Uterus (tissue), 4 donors: ENCODE data around the gene HK3. TPM values are rescaled to one million over a fixed set of nuclear protein-coding genes. Genes with fewer than 3 reads are reported as not detected.

Experiments used
- DNase-seq, 2 donors: peaks; one replicate each; pipeline ENCODE4 v3.0.0-alpha.2; 2019 to 2020
- H3K27ac ChIP-seq, 2 donors: fragments of 200-600 bp; sonication (generic); 1 replicate in 1 of 2; 2 replicates in 1 of 2; pipeline ENCODE4 v1.5.1; 2016 to 2018
- H3K27me3 ChIP-seq, 2 donors: fragments of 200-600 bp; sonication (generic); one replicate each; pipeline ENCODE4 v1.5.1; 2018 to 2019; ENCODE audit warnings: control low read depth in 1 of 2
- H3K36me3 ChIP-seq, 2 donors: fragments of 200-600 bp; sonication (generic); one replicate each; pipeline ENCODE4 v1.5.1; 2019; ENCODE audit warnings: control low read depth in 1 of 2
- H3K4me1 ChIP-seq, 2 donors: fragments of 200-600 bp; sonication (generic); one replicate each; pipeline ENCODE4 v1.5.1; 2018 to 2019; ENCODE audit warnings: control low read depth in 1 of 2
- H3K4me3 ChIP-seq, 2 donors: fragments of 200-600 bp; sonication (generic); 1 replicate in 1 of 2; 2 replicates in 1 of 2; pipeline ENCODE4 v1.5.1; 2018 to 2019; ENCODE audit warnings: mild to moderate bottlenecking in 1 of 2
- H3K9me3 ChIP-seq, 2 donors: fragments of 200-600 bp; sonication (generic); one replicate each; pipeline ENCODE4 v1.5.1; 2019; ENCODE audit warnings: control low read depth in 1 of 2
- POLR2A ChIP-seq, 2 donors: fragments of 450-650 bp; IDR thresholded peaks; one replicate each; pipeline ENCODE4 v1.6.1; 2016; ENCODE audit warnings: antibody characterized with exemption in 2 of 2, mild to moderate bottlenecking in 1 of 2, moderate library complexity in 1 of 2
- intact Hi-C: fragments of 100-400 bp; cut with DNase I; formaldehyde crosslinking; loops from one replicate; pipeline ENCODE4 v1.15.1; 2023; ENCODE audit warnings: low total_unique reads
- total RNA-seq, 4 donors: library from RNA; depleted of rRNA in 3 of 4; stranded (reverse); fragments of >200 nt in 3 of 4; gene quantifications; one replicate each; pipeline versions ENCODE4 v1.1.0 to v1.2.4, GENCODE V29; 2014 to 2023
- TF ChIP-seq, protein P1 (sequence below), 4 experiments: fragments of 200-600 bp in 2 of 4; fragments of 450-650 bp in 2 of 4; sonication (generic) in 2 of 4; IDR thresholded peaks; one replicate each; pipeline ENCODE4 v1.5.1; 2016 to 2019; ENCODE audit warnings: antibody characterized with exemption in 4 of 4, mild to moderate bottlenecking in 2 of 4, moderate library complexity in 1 of 4
- donor health status: DM: yes; HTN: yes; CAD: no.

The HK3 gene
- total RNA-seq, 4 donors from 2014 or later: 1.5 to 6.9 (median 3.4) TPM

DNA sequence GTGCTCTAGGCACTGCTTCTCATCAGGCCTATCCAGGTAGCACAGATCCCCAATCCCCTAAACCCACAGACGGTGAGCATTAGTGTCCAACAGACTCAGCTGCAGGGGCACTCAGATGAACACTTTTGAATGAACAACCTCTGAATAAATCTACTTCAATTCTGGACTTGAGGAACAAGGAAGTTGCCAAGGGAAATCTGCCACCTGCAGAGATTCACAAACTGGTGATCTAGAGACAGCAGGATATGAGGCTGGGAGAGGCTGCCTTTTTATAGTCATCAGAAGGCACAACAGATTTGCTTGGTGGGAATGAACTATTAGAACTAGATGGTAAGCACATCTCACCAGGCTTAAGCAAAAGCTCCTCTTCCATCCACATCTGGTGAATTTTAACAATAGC is 7.0 kb upstream of the HK3 start:
- Histone ChIP-seq H3K9me3 (no peaks in the 10 kb centered on the region), H3K27ac (no peak overlapping the region), H3K4me1 (no peaks in the 10 kb centered on the region), H3K36me3 (no peaks in the 10 kb centered on the region), H3K4me3 (no peak overlapping the region), H3K27me3 (no peaks in the 10 kb centered on the region)
- no peak for DNase-seq
- TF ChIP-seq, protein P1, sequence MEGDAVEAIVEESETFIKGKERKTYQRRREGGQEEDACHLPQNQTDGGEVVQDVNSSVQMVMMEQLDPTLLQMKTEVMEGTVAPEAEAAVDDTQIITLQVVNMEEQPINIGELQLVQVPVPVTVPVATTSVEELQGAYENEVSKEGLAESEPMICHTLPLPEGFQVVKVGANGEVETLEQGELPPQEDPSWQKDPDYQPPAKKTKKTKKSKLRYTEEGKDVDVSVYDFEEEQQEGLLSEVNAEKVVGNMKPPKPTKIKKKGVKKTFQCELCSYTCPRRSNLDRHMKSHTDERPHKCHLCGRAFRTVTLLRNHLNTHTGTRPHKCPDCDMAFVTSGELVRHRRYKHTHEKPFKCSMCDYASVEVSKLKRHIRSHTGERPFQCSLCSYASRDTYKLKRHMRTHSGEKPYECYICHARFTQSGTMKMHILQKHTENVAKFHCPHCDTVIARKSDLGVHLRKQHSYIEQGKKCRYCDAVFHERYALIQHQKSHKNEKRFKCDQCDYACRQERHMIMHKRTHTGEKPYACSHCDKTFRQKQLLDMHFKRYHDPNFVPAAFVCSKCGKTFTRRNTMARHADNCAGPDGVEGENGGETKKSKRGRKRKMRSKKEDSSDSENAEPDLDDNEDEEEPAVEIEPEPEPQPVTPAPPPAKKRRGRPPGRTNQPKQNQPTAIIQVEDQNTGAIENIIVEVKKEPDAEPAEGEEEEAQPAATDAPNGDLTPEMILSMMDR (IDR thresholded peaks at IDR 0.05): no peak
- TF ChIP-seq POLR2A (IDR thresholded peaks at IDR 0.05): no peak
- intact Hi-C loops: no loop called here

DNA sequence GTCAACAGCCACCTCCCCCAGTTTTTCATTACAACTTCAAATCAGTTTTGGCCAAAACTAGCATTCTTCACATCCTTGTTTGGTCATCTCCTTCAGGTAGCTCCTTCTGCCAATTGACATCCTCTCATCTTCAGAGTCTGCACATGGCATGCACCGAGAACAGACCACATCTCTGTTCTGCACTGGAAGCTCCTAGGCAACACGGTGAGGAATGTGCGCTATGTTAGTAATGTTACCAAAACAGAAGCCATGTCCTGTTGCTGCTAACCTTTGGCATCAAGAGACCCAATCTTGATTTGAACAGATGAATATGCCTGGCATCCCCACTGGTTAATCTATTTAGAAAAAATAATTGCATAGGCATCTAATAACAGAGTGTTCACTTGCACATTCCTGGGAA is 5.1 kb upstream of the HK3 start:
- H3K36me3 ChIP-seq: no peaks in the 10 kb centered on the region
- H3K27ac ChIP-seq: no peak overlapping the region
- H3K27me3 ChIP-seq: no peaks in the 10 kb centered on the region
- no peak for DNase-seq
- H3K4me3 ChIP-seq: no peak overlapping the region
- no peaks in the 10 kb centered on the region for H3K9me3 ChIP-seq
- no peaks in the 10 kb centered on the region for H3K4me1 ChIP-seq
- no peak for TF ChIP-seq POLR2A (IDR thresholded peaks at IDR 0.05)
- TF ChIP-seq, protein P1 (IDR thresholded peaks at IDR 0.05): no peak
- intact Hi-C loops: no loop called here

DNA sequence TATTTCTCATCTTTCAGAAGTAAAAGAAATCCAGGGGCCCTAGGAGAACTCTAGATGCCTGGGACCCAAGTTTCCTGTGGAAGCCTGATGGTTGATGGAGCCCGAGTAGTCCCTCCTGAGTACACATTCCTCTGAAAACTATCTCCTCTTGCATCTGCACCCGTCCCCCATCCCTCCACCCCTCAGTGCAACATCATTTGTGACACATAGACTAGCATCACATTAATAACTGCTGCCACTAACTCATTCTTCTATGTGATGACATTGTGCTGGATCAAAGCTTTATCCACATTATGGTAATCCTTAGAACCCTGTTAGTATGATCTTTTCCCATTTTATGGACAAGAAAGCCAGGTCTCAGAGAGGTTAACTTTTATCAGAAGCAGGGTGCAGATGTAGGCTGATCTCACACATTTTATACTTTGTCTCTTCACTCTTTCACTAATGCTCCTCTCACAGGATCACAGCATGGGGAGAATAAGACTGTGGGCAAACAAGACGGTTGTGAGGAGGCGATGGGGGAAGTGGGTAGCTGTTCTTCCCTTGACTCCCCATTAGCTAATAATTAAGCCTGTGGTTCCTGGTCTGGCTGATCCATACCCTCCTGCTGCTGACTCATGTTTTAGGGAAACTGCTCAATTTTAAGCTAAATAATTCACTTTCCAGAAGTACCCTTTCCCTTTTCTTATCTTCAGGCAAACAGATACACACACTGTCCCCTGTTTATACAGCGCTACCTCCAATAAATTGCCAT is 3.9 kb upstream of the HK3 start:
- Histone ChIP-seq H3K4me1 (no peaks in the 10 kb centered on the region), H3K9me3 (no peaks in the 10 kb centered on the region), H3K27me3 (no peaks in the 10 kb centered on the region), H3K36me3 (no peaks in the 10 kb centered on the region), H3K27ac (no peak overlapping the region), H3K4me3 (no peak overlapping the region)
- DNase-seq: no peak
- intact Hi-C loops: no loop called here
- TF ChIP-seq, protein P1 (IDR thresholded peaks at IDR 0.05): no peak
- TF ChIP-seq POLR2A (IDR thresholded peaks at IDR 0.05): no peak

DNA sequence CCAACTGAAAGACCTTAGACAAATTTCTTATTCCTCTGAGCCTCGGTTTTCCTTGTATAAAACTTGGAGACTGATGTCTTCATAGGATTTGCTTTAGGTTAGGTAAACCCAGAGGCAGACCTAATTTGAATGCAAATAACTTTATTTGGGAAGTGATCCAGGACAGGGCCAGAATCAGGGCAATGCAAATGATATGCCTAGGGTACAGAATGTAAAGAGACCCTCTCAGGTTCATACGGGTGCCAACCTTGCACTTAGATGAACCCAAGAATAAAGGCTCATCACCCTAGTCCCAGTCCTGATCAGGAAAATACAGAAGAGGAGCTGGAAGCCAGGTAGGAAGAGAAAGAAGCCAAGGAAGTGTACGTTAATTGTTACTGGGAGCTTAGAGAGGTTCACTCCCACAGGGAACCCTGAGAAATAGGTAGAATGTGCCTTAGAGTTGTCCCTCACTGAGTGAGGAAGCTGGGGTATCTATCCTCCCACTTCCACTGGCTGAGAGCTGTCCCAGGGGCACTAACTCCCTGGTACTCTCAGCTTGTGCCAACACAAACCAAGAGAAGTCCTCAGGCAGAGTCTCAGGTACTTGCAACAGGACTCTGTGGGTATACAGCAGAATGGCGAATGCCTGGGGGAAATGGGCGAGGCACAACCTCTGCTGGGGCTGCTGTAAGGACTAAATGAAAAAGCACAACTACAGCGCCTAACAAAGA is 3.1 kb upstream of the HK3 start:
- intact Hi-C loops: no loop called here

More for the DNA sequence above, 3.1 kb upstream of the HK3 start:
- H3K36me3 ChIP-seq: no peaks in the 10 kb centered on the region
- no peaks in the 10 kb centered on the region for H3K4me1 ChIP-seq
- no peak for DNase-seq
- no peak overlapping the region for H3K27ac ChIP-seq
- no peak overlapping the region for H3K4me3 ChIP-seq
- no peaks in the 10 kb centered on the region for H3K27me3 ChIP-seq
- no peaks in the 10 kb centered on the region for H3K9me3 ChIP-seq
- TF ChIP-seq, protein P1 (IDR thresholded peaks at IDR 0.05): no peak
- TF ChIP-seq POLR2A (IDR thresholded peaks at IDR 0.05): no peak
